ENCODE data around the gene ATP8A2. TPM values are rescaled to one million over a fixed set of nuclear protein-coding genes. Genes with fewer than 3 reads are reported as not detected.
"Not testable (repeated sequence)": the region's sequence is repeated elsewhere in the genome, so short reads cannot be mapped to it uniquely, and the experiment has no call there.

Gene ATP8A2
- total and polyA plus RNA-seq, 7 donors, result under 0.01 to 2.2 (median 1.2) TPM; not detected in 1

- Histone ChIP-seq H3K36me3 (no peaks in the 10 kb centered on the region), H3K27ac (no peak overlapping the region), H3K27me3 (no peaks in the 10 kb centered on the region), H3K4me3 (no peak overlapping the region), H3K9me3 (no peaks in the 10 kb centered on the region), H3K4me1 (no peaks in the 10 kb centered on the region)
- DNase-seq, result no peak
- intact Hi-C loops (cut with DNase I), result no loop called here
- 67 to 79% methylated on average over 2 of the region's 2 CpGs for WGBS, 2 donors
- no peak for TF ChIP-seq CTCF (IDR thresholded peaks at IDR 0.05)
- no peak for TF ChIP-seq POLR2AphosphoS5 (IDR thresholded peaks at IDR 0.05)
- no peak for TF ChIP-seq EP300 (IDR thresholded peaks at IDR 0.05)
- no peak for TF ChIP-seq POLR2A (IDR thresholded peaks at IDR 0.05)
Measured at GRCh38 chr13:26071691-26072090, 699.9 kb downstream of the ATP8A2 start.

GRCh38 chr13:26072335-26072734 lies 700.6 kb downstream of the ATP8A2 start:
- H3K27me3 ChIP-seq; H3K4me1 ChIP-seq; DNase-seq; intact Hi-C loops (cut with DNase I); H3K36me3 ChIP-seq; H3K4me3 ChIP-seq; H3K9me3 ChIP-seq; H3K27ac ChIP-seq: not testable (repeated sequence)
- peak in 1 of 4 experiments; percentile 33 for TF ChIP-seq CTCF (IDR thresholded peaks at IDR 0.05)
- WGBS, 2 donors, result 8 to 18% methylated on average over 5 of the region's 7 CpGs

- DNase-seq, result no peak
- H3K4me3 ChIP-seq, result no peak overlapping the region
- no peak for TF ChIP-seq EP300 (IDR thresholded peaks at IDR 0.05)
- TF ChIP-seq POLR2A (IDR thresholded peaks at IDR 0.05), result no peak
- no peak for TF ChIP-seq POLR2AphosphoS5 (IDR thresholded peaks at IDR 0.05)
- TF ChIP-seq CTCF (IDR thresholded peaks at IDR 0.05), result no peak
- WGBS, 2 donors, result 17 to 47% methylated on average over 16 of the region's 16 CpGs
- H3K36me3 ChIP-seq, result no peaks in the 10 kb centered on the region
- no peaks in the 10 kb centered on the region for H3K27me3 ChIP-seq
- no peaks in the 10 kb centered on the region for H3K4me1 ChIP-seq
- no peaks in the 10 kb centered on the region for H3K9me3 ChIP-seq
- intact Hi-C loops (cut with DNase I), result no loop called here
- H3K27ac ChIP-seq, result no peak overlapping the region
Measured at GRCh38 chr13:26074706-26075105, 702.9 kb downstream of the ATP8A2 start.

Small RNA genes within 50 kb of the gene (small RNA-seq; reads per million reads assigned to genes)
- gene RN7SL741P, result 0 to 0.06 (median 0) reads per million in 3 donors
- gene RNU6-78P, result 0 reads per million in 3 donors
- 0 reads per million in 3 donors for gene RNY1P3

Other genes starting within 250 kb of the ATP8A2 start
- gene AMER2, start 199.7 kb upstream of the ATP8A2 start, total RNA-seq, result 1 to 10 TPM in 3 of 4 donors, under 1 TPM in 1; 0.49 to 2.4 (median 1.3) TPM
- under 1 TPM in 1 of 3 donors, not detected in 2; 0.09 TPM for gene AMER2, start 199.7 kb upstream of the ATP8A2 start, polyA plus RNA-seq
- 10 to 100 TPM; 21.6 to 33.1 (median 29.9) TPM for gene MTMR6, start 84.5 kb upstream of the ATP8A2 start, total RNA-seq
- 10 to 100 TPM in 2 of 3 donors, 1 to 10 TPM in 1; 8.9 to 10.4 (median 10.2) TPM for gene MTMR6, start 84.5 kb upstream of the ATP8A2 start, polyA plus RNA-seq
- 10 to 100 TPM; 30.3 to 50.3 (median 34.1) TPM for gene NUP58, start 70.3 kb upstream of the ATP8A2 start, total RNA-seq
- 10 to 100 TPM; 10.2 to 17.6 (median 13.0) TPM for gene NUP58, start 70.3 kb upstream of the ATP8A2 start, polyA plus RNA-seq